GM19397 (cell line): ENCODE measurements around the gene TDRD6.

Experiments
- ATAC-seq: cut with Tn5 transposase; IDR thresholded peaks from one replicate; pipeline ENCODE4 v1.9.1; 2021; ENCODE audit warnings: mild to moderate bottlenecking, moderate library complexity; ENCODE audit not compliant: unreplicated experiment

TDRD6 gene

DNA sequence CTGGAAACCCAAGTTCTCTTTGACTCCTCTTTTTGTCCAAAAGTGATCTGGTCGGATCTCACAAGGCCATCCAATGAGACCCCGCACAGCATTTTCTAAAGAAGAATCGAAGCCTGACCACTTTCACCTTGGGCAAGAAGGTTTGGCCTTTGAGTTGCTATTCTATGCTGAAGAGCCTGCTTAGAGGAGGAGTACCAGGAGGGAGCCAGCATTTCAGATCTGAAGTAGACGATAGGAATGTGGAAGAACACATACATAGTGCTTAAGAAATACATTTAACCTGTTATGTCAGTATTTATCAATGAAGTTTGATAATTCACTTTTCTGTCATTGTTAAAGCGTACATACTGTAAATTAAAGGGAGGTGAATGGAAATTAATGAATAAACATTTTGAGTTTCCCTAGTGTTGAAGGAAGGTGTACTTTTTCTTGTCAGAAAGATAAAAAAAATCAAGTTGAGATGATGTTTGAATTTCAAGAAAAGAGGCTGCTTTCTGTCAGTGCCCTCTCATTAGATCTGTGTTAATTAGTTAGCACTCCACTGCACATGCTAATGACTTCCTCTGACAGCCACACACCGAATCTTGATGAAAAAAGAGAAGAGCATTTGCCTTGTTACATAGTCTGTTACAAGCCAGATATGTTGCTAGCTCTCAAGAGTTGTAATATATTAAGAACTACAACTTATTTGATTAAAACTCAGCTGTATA lies 10.9 kb upstream of the TDRD6 start:
- no peak for ATAC-seq

DNA sequence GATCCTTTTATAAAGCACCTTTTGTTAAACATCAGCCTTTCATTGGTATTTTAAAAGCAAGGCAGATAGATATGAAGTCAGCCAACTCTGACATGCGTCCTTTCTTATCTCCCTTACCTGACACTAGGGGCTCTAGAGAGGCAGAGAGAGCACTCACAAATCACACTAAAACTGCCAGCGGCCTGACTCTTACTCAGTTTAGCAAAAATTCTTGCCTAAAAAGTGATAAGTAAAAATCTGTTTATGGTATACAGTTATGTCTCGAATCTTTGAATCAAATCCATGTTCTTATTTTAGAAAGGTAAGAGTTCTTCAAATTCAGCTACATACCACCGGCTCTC lies 10.4 kb upstream of the TDRD6 start:
- no peak for ATAC-seq

DNA sequence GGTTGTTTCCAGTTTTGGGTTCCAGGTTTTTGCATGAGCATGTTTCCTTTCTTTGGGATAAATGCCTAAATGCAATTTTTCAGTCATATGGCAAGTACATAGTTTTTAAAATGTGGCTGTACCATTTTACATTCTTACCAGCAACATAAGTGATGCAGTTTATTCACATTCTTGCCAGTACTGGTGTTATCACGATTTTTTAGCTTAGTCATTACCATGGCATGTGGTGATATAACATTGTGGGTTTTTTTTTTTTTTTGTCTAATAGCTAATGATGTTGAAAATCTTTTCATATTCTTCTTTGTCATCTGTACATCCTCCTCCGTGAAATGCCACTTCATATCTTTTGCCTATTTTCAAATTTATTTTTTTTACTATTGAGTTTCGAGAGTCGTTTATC lies 2.9 kb upstream of the TDRD6 start:
- ATAC-seq, result no peak

DNA sequence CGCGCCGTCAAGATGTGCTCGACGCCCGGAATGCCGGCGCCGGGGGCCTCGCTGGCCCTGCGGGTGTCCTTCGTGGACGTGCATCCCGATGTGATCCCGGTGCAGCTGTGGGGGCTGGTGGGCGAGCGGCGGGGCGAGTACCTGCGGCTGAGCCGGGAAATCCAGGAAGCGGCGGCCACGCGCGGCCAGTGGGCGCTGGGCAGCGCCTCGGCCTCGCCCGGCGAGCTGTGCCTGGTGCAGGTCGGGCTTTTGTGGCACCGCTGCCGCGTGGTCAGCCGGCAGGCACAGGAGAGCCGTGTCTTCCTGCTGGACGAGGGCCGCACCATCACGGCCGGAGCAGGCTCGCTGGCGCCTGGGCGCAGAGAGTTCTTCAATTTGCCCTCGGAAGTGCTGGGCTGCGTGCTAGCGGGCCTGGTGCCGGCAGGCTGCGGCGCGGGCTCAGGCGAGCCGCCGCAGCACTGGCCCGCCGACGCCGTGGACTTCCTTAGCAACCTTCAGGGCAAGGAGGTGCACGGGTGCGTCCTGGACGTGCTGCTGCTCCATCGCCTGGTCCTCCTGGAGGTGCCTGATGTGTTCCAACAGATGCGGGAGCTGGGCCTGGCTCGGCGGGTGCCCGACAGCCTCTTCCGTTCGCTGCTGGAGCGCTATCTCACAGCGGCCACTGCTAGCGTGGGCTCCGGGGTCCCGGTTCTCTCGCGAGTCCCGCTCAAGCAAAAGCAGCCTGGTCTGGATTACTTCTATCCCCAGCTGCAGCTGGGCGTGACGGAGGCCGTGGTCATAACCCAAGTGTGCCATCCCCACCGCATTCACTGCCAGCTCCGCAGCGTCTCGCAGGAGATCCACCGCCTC lies 656 bp downstream of the TDRD6 start:
- ATAC-seq, result no peak

DNA sequence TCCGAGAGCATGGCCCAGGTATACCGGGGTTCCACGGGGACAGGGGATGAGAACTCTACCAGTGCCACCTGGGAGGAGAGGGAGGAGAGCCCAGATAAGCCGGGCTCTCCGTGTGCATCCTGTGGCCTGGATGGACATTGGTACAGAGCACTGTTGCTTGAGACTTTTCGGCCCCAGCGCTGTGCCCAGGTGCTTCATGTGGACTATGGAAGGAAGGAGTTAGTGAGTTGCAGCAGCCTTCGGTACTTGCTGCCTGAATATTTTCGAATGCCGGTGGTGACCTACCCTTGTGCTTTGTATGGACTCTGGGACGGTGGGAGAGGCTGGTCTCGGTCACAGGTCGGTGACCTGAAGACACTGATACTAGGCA lies 1.3 kb downstream of the TDRD6 start:
- ATAC-seq, result no peak

DNA sequence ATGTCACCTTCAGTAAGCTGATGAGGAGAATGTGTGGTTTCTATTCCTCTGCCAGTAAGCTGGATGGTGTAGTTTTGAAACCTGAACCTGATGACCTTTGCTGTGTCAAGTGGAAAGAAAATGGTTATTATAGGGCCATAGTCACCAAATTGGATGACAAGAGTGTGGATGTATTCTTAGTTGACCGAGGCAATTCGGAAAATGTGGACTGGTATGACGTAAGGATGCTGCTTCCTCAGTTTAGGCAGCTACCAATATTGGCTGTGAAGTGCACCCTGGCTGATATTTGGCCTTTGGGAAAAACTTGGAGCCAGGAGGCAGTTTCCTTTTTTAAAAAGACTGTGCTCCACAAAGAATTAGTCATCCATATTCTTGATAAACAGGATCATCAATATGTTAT lies 2.0 kb downstream of the TDRD6 start:
- no peak for ATAC-seq

DNA sequence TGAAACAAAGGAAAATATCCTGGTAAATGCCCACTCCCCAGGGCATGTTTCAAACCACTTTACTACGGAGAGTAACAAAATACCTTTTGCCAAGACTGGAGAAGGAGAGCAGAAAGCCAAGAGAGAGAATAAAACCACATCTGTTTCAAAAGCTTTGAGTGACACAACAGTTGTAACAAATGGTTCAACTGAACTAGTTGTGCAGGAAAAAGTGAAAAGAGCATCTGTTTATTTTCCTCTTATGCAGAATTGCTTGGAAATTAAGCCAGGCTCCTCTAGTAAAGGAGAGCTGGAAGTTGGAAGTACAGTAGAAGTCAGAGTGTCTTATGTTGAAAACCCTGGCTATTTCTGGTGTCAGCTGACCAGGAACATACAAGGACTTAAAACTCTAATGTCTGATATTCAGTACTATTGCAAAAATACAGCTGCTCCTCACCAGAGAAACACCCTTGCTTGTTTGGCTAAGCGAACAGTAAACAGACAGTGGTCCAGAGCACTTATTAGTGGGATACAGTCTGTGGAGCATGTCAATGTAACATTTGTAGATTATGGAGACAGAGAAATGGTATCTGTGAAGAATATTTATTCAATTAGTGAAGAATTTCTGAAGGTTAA lies 2.6 kb downstream of the TDRD6 start:
- no peak for ATAC-seq

DNA sequence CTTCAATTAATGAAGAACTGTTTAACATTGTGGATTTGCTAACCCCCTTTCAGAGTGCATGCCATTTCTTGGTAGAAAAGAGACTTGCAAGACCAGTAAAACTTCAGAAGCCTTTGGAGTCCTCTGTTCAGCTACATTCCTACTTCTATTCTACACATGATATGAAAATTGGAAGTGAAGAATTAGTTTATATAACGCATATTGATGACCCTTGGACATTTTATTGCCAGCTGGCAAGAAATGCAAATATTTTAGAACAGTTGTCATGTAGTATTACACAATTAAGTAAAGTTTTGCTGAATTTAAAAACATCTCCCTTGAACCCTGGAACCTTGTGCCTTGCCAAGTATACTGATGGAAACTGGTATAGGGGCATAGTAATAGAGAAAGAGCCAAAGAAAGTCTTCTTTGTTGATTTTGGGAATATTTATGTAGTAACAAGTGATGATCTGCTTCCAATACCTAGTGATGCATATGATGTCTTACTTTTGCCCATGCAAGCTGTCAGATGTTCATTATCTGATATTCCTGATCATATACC lies 3.3 kb downstream of the TDRD6 start:
- ATAC-seq, result no peak

DNA sequence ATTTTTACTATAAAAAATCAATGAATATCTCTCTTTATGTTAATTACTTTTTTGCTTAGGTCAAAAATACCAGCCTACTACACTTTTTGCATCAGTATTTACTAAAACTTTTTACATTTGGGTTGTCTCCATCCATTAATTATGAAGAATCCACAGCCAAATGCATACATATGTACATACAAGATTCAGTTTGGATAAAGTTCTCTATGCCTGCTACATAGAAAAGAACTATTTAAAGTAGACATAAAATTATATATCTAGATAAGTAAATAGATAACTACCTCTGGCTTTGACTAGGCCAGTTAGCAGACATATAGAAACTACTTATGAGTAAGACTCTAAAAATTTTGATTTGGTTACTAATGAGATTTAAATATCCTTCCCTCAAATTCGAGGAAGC lies 12.3 kb downstream of the TDRD6 start:
- no peak for ATAC-seq

DNA sequence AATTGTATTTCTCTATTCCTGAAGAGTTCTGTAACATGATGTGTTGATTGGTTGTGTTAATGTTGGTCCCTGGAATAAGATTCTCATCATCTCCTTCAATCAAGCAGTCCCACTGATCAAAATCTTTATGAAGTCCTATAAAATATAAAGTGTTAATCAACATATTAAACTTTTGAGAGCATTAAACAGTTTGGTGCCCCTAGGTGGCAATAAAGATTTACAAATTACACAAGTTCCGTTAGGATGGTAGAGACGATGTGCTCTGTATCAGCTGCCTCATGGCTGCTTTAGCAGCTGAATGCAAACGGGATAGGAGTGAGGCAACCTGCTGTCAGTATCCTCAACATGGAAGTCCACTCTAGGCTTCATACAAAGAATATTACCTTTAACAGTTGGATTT lies 16.9 kb downstream of the TDRD6 start:
- no peak for ATAC-seq

DNA sequence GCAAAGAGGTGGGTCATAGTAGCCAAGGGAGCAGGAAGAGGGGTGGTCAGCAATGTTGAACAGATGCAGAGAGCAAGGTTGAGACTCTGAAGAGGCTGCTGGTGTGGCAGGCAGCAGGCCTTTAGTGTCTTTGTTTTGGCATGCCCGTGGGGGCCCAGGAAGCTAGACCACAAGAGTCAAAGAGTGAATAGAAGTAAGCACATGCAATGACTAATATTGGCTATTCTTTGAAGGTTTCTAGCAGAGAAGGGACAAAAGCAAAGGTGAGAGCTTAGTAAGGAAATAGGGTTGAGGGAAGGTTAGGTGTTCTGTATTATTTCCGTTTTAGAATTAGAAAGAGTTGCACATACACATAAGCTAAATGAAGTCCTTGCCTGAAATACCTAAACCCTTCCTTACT lies 18.8 kb downstream of the TDRD6 start:
- ATAC-seq, result no peak

DNA sequence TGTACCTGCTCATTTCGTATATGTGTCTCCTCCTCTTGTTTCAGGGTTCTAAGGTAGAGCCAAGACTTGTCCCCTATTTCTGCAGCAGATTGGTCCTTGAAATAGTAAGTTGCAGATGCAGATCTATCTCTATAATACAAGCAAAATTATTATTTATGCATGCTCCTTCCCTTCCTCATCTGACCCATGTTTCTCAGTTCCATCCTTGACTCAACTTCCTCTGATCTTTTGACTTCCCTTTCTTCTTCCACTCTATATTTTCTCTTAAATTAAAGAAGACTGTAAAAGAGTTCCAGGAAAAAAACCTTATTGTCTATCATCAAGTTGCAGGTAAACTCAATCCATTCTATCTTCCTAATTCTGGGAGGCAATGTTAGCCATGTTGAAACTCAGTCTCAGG lies 23.8 kb downstream of the TDRD6 start:
- ATAC-seq, result no peak

DNA sequence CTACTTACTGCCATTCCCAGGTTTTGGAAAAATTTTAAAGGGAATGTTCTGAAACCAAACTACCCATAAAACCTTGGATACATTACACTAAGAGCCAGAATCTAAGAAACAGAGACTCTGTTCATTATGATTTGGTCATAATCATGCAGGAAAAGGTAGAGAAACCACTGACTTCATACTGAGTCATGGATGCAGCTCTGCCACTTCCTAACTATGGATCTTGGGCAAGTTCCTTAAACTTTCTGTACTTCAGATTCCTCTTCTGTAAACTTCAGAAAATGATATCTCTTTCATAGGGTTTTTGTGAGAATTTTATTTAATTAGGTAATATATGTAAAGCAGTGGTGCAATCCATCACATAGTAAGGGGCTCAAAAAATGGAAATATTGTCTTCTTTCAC lies 27.5 kb downstream of the TDRD6 start:
- no peak for ATAC-seq

DNA sequence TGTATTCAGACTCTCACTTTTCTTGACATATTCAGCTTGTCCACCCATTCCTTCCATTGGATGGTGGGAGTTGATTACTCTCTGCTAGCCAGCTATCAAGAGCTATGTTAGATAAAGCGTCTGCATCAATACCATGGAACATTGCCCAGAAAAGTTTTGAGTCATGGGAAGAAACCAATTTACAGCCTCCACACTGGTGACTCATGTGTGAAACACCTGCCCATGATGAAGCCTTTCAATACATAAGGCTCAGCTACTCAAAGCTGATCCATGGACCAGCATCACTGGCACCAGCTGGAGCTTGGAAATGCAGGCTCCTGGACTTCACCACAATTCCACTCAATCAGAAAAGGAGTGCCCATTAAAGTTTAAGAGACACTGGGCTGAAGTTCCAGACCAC lies 31.4 kb downstream of the TDRD6 start:
- no peak for ATAC-seq

DNA sequence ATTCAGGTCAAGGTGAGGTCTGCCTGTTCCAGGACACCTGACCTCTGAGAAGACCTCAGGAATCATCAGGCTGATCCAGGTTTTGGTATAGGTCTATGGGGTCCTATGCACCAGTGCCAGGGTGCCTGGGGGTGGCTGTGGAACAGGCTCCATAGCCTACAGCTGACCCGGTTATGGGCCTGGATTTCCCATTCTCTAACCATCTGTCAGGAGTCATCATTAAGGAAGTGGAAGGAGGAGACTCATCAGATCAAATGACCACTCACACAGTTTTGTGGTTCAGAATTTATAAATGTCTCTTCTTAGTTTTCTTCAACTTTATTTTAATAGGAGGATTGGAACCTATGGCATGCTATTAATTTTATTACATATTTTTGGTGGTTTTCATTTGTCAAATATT lies 32.7 kb downstream of the TDRD6 start:
- no peak for ATAC-seq

DNA sequence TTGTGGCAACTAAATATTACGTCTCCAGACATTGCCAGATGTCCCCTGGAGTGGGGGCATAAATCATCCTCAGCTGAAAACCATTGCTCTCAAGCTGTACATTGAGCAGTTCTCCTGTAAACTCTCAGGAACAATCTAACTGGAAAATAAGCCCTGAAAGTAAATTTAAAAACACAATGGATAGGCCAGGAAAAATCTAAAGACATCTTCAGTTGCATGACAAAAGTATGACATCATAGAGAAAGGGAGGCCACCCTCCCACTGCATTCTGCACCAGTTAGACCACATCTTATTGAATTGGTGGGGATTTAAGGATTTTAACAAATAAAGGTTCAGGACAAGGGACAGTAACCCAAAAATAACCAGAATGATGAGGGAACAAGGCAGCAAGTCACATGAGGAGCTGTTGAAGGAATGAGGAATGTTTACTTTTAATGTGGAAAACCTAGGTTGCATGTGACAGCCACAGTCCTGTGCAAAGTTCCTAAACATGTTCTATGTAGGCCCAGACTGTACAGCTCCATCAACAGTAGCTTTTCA lies 42.2 kb downstream of the TDRD6 start:
- no peak for ATAC-seq

DNA sequence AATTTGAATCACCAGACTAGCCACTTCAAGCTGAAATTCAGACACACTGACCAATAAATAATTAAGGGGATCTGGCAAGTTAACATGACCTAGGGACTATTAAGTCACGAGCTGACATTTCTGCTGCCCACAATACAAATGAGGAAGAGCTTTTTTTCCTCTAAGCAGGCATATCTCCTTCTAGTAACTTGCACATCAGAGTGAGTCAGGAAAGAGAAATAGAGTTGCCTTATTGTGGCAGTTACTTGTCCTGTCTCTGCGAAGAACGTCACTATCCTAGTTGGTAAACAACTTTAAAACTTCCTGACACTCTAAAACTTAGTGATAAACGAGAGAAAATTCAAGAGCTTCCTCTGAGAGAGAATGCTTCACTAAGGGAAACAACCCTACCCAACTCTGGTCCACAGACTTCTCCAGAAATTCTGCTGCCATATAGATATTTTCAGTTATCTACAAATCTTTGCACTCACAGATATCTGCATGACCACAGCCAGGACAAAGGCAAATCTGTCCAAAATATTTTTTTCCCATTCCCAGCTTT lies 43.3 kb downstream of the TDRD6 start:
- no peak for ATAC-seq

DNA sequence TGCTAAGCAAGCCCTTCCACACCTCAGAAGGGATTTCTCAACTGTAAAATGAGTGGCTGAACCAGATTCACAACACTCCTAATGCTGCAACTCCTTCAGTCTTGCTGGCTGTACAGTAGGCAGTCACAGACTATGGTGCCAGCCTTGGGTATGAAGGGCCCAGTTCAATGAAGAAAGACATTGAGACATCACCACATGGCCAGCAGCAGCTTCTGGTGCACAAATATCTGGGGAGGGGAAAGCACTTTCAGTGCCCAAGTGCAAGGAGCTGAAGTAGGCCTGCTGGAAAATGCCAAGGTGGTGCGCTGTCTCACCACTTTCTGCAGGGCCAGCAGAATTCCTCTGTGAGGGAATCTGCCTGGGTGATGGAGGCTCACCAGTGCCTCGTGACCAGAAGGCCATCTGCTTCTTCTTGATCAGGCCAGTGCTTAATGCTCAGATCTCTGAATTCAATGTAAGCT lies 45.7 kb downstream of the TDRD6 start:
- ATAC-seq, result no peak

DNA sequence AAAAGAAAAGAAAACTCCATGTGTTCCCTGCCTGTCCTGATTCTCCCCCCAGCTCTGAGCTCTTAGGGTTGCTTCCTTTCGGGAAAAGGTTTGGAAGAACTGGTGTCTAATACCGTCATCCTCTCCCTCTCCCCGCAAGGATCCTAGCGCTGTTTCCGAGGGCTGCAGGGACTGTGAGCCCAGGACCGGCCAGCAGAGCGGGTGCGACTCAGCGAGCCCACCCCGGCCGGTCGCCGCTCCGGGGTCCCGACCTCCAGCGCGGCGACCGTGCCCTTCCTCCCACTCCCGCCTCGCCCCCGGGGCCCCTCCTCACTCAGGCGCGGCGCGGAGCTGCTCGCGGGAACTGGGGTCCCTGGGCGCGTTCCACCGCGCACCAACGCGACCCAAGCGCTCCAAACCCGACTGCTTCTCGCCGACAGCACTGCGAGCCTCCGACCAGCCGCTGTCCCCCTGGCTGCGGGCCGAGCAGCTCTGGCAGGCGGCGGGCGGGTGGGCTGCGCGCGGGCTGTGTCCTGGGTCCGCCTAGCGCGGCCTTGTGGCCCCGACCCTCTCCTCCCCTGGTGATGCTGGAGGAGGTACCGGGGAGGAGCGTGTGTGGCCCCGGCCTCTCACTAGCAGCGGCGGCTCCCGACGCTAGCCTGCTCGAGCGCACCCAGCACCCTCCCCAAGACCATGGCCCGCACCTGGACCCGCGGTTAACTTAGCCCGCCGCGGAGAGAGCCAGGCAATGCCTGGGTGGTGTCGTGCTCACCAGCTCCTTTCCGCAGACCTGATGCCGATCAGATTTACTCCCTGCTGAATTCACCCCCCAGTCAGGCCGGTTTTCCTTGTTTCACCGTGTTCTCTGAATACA lies 47.4 kb downstream of the TDRD6 start, which contains the start of gene PLA2G7:
PLA2G7 (minus strand) TSS at position 509 of the 853 bp plus-strand sequence. CDS start 12,484 bp downstream, outside the sequence.
- no peak for ATAC-seq

DNA sequence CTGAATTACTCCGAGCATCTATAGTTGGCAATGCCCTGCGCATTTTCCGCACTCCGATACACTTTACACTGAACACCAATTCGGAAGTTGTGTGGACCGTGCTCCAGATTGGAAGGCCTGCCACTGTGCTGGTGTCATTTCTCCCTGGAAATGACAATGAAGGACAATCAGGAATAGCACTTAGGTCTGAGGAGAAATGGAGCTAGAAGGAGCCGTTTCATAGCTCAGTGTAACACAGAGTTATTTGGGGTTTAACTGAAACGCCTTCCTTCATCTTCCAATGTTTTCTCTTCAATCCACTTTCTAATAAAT lies 48.0 kb downstream of the TDRD6 start:
- no peak for ATAC-seq
